Measurements from ENCODE around the gene RNF182. TPM values are rescaled to one million over a fixed set of nuclear protein-coding genes. Genes with fewer than 3 reads are reported as not detected.

Gene RNF182
- total and polyA plus RNA-seq, 2 donors (not counting 3 experiments of a cell fraction or from before 2014, with no cell fraction given), result 0.43 to 0.93 TPM

DNA sequence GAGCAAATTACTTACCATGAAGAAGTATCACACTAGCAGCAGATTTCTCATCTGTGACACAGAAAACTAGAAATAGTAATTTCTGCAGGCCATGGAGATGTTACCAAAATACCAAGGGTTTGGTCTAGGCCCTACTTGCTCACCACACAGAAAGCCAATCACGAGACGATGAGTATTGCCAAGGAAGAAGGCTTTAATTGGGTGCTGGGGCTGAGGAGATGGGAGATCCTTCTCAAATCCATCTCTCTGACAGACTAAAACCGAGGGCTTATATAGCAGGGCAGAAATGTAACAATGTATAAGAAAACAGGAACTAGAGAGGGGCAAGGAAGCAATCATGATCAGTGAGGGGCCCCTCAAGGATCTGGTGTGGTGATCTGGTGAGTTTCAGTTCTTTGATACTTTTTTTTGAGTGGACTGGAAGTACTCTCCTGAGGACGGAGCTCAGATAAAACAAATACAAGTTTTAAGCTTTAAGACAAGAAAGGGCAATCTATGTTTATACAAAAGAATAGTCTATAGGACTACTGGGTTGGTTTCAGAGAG lies 40.9 kb downstream of the RNF182 start:
- DNase-seq (ENCODE audit: low read depth, low spot score) (no peak), FAIRE-seq (no peak)
- Histone ChIP-seq H3K27ac (ENCODE audit: insufficient read depth, low read depth, low read length) (no peak overlapping the region), H3K9me1 (replicated peaks; ENCODE audit: control insufficient read depth, extremely low read depth, insufficient read depth, low read length) (no peaks in the 10 kb centered on the region), H3K9me3 (replicated peaks; ENCODE audit: control insufficient read depth, insufficient read depth, low read length) (no peaks in the 10 kb centered on the region), H3K4me3 (replicated peaks in 1 of 3; ENCODE audit: insufficient read depth in 1 of 3, low read depth in 1 of 3, low read length in 3 of 3) (no peak overlapping the region), H4K20me1 (replicated peaks; ENCODE audit: control insufficient read depth, extremely low read depth, insufficient read depth, low read length) (no peaks in the 10 kb centered on the region), H3K9ac (replicated peaks; ENCODE audit: extremely low read depth, insufficient read depth, low read length) (no peak overlapping the region), H3K4me2 (ENCODE audit: insufficient read depth, low read length) (no peak overlapping the region), H3K36me3 (ENCODE audit: control insufficient read depth in 2 of 2, extremely low read depth in 1 of 2, insufficient read depth in 2 of 2, low read length in 2 of 2) (no peaks in the 10 kb centered on the region), H2AFZ (ENCODE audit: low read depth, low read length) (no peak overlapping the region), H3K4me1 (ENCODE audit: control insufficient read depth, extremely low read depth, insufficient read depth, low read length) (no peaks in the 10 kb centered on the region), H3K27me3 (ENCODE audit: control insufficient read depth in 2 of 2, insufficient read depth in 2 of 2, low read length in 2 of 2) (no peaks in the 10 kb centered on the region), H3K79me2 (ENCODE audit: control insufficient read depth, insufficient read depth, low read length) (no peaks in the 10 kb centered on the region)
- intact Hi-C loops (cut with micrococcal nuclease) (no loop called here), dilution Hi-C loops (cut with MboI; ENCODE audit: extremely low pct_ligation_motif_present, low sequenced_read_pairs) (no loop called here)
- CTCF ChIA-PET, result no interaction called here
- POLR2A ChIA-PET, result no interaction called here
- BruUV-seq (replicated peaks), result no TSS peak
- TF ChIP-seq MYC (IDR thresholded peaks at IDR 0.05; ENCODE audit: low read depth, low read length) (no peak), POLR2A (IDR thresholded peaks at IDR 0.05; ENCODE audit: low read depth, low read length) (no peak), GATA2 (IDR thresholded peaks at IDR 0.05; ENCODE audit: insufficient read depth, insufficient read length, low read depth, low read length) (no peak), POLR2AphosphoS5 (IDR thresholded peaks at IDR 0.05; ENCODE audit: insufficient read depth, low read depth, low read length) (no peak), JUN (IDR thresholded peaks at IDR 0.05; ENCODE audit: borderline replicate concordance, insufficient read depth, insufficient read length, low read depth) (no peak)
- TF ChIP-seq, protein P1, sequence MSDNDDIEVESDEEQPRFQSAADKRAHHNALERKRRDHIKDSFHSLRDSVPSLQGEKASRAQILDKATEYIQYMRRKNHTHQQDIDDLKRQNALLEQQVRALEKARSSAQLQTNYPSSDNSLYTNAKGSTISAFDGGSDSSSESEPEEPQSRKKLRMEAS (IDR thresholded peaks at IDR 0.05; ENCODE audit: insufficient read depth, insufficient read length), result no peak
- TF ChIP-seq, protein P2, sequence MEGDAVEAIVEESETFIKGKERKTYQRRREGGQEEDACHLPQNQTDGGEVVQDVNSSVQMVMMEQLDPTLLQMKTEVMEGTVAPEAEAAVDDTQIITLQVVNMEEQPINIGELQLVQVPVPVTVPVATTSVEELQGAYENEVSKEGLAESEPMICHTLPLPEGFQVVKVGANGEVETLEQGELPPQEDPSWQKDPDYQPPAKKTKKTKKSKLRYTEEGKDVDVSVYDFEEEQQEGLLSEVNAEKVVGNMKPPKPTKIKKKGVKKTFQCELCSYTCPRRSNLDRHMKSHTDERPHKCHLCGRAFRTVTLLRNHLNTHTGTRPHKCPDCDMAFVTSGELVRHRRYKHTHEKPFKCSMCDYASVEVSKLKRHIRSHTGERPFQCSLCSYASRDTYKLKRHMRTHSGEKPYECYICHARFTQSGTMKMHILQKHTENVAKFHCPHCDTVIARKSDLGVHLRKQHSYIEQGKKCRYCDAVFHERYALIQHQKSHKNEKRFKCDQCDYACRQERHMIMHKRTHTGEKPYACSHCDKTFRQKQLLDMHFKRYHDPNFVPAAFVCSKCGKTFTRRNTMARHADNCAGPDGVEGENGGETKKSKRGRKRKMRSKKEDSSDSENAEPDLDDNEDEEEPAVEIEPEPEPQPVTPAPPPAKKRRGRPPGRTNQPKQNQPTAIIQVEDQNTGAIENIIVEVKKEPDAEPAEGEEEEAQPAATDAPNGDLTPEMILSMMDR (IDR thresholded peaks at IDR 0.05; ENCODE audit: extremely low read depth in 1 of 2, insufficient read depth in 1 of 2, low read depth in 1 of 2, low read length in 2 of 2), result no peak

All from endothelial cell of umbilical vein (primary cell).